HG03045 (cell line): ENCODE measurements around the gene POLN.
"Not testable (repeated sequence)": the region's sequence is repeated elsewhere in the genome, so short reads cannot be mapped to it uniquely, and the experiment has no call there.

Source experiments
- ATAC-seq: cut with Tn5 transposase; IDR thresholded peaks from one replicate; pipeline ENCODE4 v1.9.1; 2021; ENCODE audit warnings: mild to moderate bottlenecking, moderate library complexity; ENCODE audit not compliant: unreplicated experiment

POLN gene

DNA sequence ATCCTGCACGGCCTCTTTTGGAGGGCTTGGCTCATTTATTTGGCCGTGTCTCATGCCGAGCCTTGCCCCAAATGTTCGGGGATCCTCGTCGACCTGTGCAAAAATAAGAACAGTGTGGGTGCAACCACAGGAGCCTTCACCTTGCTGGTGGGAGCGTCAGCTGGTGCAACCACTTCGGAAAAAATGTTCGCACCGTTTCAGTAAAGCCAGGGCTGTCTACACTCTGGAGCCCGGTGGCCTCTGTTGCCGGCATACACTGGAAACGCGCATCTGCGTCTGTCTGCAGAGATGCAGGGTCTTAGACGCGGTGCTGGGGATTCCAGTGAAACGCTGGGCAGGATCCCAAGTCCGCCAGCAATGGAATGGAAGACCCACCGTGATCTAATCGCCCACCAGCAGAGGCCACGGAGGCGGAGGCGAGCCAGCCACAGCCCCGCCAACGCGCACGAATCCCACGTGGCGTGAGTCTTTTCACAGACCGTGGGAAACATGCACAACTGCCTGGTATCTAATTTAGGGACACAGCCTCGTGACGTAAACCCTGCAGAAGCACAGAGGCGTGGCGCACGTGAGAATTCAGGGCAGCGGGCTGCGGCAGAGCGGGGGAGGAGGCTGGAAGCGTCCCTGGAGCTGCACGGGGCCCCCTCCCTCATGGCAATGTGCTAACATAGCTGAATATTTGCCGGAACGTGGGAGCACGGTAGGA is 33.8 kb upstream of the POLN start:
- no peak for ATAC-seq

DNA sequence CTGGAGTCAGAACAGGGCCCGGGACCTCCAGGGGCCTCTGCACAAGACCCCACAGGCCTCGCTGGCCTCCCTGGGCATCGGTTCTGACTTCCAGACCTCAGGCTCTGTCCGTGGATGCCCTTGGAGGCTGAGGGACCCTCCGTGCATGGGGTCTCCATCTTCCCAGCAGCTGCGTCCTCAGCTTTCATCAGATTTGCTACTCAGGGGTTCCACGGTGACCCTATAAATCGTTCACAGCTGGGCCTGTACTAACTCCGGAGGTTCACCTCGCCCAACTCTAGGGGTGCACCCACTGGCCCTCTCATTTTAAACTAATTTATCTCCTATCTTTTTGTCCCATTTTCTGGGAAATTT is 33.1 kb upstream of the POLN start:
- not testable (repeated sequence) for ATAC-seq

DNA sequence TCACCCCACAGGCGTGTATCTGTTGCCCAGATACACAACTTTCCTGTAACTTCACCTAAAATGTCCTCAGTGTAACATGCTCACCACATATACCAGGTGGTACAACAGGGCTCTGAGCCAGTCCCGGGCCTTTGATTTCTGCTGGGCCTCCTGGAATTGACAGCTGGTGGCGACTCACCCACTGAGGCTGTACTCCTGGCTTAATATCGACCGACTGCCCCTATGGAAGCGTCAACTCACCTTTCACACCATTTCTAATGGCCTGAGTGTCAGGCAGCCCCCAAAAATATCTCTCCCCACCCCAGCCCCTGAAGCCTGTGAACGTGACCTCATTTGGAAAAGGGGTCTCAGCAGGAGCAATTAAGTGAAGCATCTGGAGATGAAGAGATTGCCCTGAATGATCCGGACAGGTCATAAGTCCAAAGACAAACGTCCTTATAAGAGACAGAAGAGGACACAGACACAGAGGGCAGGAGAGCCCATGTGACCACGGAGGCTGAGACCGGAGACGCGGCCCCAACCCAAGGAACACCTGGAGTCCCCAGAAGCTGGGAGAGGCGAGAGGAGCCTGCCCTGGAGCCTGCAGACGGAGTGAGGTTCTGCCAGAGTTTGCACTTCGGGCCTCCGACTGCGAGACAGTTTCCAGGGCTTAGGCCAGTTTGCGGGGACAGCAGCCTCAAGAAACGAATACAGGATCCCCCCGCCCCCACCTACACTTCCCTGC is 32.6 kb upstream of the POLN start:
- no peak for ATAC-seq

DNA sequence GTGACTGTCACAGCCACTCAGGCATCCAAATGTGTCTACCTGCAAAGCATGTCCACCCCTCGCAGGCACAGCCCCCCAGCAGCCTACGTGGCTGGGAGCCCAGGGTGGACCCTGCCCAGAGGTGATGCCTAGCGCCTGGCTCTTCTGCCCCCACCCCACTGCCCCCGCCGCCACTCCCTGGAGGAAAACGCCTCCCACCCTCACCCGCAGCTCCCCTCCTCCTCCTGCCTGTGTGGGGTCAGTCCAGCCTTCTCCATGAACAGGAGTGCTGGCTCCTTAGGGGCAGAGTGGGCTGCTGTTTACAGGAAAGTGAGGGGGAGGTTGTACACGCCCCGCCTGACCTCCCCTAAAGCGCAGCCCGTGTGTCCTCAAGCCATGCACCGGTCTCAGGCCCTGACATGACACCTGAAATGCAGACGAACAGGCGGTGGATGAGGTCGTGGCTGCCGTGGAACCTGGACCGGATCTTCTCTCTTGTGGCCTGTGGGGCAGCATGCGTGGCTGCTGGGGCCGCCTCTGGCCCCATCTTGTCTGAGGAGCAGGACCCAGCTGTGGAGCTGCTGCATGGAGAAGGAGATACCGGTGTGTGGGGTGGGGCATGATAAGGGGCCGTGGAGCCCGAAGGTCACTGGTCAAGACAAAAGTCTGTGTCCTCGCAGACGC is 31.9 kb upstream of the POLN start:
- ATAC-seq = no peak

DNA sequence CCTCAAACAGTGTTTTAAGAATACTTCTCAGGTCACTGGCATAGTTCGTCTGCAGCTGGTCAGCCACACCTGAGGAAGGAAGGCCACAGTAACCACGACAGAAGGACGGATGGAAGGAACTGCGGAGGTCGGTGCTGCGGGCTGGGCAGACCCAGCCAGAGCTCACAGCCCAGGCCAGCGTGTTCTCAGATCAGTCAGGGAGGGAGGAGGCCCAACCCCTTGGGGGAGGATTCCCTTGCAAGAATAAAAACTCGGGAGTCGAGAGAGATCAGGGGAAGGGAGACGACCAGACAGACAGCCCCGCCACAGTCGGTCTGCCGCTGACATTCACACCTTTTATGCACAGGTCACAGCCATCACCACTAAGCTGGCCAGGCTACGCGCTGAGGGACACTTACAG is 31.3 kb upstream of the POLN start:
- no peak for ATAC-seq

DNA sequence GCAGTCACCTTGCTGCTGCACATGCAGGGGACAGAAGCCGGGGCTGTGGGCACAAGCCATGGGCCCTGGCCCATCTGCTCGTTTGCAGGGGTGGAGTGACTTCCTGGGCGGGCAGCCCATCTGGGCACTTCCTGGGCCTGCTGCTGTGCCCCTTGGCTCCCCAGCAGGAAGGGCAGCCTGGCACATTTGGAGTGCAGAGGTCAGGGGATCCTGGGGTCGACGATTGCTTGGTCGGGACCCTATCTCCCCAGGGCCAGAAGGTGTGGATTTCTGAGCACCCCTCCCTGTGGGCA is 30.9 kb upstream of the POLN start:
- ATAC-seq = no peak

DNA sequence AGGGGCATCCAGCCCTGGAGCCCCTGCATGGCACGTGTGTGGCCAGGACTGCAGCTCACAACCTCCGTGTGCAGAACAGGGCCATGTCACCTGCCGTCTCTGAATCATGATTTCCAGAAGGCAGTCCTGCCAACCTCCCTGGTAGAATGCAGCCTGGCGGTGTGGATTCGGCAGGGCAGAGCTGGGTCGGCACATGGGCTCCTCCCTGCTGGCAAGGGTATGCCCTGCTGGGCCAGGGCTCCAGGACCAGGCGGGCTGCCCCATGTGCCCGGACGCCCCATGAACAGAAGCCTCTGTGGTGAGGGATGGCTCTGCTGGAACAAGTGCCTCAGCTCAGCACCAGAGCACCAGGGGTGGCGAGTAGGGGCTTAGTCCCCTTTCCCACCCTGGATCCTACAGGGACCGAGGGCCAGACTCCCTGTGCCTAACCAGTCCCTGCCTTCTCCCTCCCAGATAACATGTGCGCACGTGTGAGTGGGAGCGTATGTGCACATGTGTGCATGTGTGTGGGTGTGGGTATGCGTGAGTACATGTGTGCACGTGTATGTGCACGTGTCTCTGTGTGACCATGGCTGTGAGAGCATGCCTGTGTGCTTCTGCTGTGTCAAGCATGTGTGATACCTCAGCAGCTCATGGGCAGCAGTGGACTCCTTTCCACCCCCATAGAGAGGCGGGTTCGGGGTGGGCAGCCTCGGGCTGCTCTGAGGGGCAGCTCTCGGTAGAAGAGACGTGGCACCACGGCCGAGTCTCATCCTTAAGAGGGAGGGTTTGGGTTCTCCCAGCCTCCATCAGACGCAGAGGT is 30.3 kb upstream of the POLN start:
- no peak for ATAC-seq

DNA sequence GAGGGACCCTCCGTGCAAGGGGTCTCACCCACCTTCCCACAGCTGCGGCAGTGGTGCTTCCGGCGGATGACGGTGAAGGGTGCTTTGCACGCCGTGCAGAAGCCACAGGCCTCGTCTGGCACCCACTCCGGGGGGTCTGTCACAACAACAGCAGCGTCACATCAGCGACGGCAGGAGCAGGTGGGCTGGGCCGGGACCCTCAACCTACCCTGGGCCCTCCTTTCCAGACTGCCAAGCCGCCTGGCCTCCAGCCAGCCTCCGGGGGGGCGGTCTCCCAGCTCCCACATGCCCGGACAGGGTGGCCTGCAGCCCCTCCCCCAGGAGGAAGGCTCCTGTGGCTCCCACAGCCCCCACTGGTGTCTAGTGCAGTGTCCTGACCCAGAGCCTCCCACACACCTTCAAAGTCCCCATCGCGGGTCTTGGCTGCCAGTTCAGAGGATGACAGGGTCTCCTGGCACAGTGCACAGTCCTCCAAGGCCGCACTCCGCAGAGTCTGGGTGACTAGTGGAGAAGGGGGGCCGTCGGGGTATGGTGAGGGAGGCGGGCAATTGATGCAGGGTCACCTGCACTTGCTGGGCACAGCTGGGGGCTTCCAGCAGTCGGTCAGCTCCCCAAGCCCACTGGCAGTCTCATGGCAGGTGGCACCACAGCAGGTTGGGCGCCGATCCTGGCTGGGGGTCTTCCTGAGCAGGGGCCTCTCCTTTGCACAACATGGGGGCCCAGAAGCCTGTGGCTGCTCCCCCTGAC is 29.5 kb upstream of the POLN start:
- ATAC-seq = no peak

DNA sequence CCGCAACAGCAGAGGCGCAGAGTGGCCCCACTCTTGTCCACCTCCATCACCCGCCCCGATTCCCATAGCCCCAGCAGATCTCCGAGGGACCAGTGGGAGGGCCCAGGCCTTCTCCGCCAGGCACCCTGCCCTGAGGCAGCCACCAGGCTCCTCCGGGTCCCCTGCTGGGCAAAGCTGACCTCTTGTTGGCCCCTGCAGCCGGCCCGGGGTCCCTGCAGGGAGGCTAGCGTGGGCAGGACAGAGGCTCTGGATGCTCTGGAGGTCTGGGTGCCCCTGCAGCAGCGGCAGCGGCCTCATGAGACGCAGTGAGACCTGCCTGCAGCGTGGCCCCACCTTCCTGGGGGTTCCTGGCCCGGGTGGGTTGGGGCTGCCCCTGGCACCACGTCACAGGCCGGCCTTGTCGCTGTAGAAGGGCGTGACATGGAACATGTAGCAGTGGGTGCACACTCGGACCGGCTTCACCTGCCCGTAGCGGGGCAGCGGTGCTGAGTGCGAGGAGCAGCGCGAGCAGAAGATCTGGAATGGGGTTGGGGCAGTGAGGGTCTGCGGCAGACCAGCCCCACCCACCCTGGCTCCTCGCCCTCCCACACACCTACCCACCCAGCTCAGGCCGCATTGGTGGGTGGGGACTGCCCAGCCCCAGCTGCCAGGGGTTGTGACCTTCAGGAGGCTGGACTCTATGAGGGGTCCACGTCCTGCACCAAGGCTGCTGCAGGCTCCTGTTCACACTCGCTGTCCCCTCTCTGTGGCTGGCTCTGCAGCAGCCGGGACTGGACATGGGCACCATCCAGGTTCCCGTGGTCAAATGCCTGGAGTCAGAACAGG is 28.6 kb upstream of the POLN start:
- no peak for ATAC-seq

DNA sequence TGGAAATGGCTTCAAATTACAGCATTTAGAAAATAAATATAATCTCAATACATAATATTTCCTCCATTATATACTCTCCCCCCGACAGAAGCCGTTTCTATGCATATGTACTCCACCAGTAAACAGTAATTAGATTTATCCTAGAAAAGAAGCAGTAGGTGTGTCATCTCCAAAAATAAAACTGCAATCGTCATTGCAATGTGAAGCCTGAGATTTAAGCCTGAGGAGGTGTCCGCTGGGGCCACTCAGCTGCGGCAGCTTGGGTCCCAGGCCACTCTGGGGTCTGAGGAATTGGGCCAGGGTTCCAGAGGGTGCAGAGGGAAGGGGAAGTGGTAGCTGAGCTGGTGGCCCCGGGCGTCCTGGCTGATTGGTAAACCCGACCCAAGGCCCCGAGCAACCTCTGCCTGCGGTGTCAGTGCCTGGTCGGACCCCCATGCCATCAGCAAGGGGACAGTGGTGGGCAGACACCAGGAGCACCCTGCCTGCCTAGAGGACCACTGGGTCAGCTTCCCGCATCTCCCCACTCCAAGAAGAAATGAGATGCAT is 27.8 kb upstream of the POLN start:
- ATAC-seq = no peak

DNA sequence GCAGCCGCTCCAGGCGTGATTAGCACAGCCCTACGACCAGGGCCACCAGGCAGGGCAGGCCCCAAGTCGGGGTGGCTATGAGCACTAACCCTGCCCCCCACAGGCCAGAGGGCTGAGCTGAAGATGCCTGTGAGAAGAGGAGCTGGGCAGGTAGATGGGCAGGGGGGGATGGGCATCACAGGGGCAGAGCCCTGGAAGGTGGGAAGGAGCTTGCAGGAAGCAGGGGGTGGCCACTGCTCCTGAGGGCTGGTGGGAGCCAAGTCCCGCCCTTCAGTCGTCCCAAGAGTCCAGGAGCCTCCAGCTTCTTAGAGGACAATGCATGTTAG is 27.2 kb upstream of the POLN start:
- ATAC-seq = no peak

DNA sequence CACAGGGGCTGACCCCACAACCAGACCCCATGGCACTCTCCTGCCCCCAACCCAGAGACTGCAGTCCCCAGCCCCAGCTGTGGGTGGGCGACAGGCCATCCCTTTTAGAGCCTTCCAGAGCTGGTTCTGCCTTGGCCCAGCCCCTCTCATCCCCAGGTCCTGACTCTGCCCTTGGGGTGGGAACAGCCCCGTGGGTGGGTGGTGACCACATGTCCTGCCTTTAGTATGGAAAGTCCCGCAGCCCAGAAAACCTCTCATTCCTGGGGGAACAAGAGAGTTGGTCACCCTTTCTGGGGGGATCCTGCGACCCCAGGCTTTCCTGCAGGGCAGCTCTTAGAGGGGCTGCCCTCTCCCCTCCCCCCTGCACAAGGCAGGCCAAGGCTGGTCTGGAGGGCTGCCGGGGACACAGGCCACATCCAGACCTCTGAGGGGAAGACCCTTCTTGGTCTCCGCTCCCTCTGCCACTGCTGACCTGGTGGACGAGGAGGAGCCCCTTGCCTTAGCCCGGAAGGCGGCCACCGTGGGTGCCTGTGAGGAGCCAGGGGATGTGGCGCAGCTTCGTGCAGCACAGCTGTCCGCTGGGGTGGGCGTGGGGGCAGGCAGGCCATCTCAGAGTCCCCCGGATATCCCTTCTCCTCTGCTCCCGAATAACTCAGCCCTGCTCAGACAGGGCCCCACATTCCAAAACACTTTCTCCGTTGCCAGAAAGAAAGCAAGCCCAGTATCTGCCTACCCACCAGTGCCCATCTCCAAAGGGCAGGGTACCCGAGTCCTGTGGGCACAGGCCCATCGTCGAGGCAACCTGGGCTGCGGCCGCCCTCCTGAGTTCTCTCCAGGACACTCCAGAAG is 26.7 kb upstream of the POLN start:
- no peak for ATAC-seq

DNA sequence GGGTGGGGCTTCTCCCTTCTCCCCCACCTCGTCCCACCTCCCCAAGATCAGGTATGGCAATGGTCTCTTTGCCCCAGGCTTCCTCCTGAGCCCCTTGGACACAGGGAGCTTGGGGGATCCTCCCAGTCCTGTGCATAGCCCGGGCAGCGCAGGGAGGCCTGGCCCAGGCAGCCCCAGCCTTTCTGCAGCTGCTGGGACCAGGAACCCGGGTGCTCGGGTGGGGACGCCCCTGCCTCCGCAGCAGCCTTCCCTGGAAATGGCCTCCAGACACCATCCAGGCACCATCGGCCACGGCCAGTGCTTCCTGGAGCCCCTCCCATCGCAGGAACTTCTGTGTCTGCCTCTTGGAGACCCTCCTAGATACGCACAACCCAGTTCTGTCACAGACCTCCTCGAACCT is 25.9 kb upstream of the POLN start:
- ATAC-seq = no peak

DNA sequence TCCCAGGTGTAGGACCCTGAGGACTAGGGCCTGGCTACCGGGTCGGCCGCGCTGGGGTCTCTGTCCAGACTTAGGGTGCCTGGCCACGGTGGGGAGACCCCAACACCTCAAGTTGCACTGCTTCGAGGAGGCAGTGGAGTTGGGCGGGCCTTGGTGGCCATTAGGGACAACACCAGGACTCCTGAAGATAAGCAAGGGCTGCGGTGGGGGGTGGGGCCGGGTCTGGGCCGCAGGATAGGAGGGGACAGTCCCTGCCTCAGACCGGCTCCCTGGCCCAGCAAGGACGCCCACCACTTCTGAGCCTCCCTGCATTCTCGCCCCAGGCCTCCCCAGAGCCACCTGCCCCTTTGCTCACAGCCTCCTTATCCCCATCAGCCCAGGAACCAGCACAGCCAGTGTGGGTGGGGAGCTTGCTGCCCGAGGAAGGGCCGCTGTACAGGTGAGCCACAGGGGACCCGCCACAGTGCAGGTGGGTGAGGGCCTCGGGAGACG is 25.4 kb upstream of the POLN start:
- no peak for ATAC-seq

DNA sequence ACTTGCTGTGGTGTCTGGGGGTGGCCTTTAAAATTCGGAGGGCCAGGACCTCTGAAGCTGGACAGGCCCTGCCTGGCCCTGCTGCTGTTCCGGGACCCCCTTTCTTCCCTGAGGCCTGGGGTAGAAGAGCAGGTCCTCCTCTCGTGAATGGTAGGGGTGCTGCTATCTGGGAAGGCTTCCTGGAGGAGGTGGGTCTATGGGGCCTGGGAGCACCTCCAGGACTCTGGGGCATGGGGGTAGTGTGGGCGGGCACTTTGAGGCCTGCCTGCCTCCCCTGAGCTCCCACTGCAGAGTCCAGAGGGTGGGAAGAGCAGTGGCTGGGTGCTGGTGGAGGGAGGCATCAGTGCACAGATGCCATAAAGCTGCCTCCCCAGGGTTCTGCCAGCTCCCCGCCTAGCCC is 24.9 kb upstream of the POLN start:
- no peak for ATAC-seq

DNA sequence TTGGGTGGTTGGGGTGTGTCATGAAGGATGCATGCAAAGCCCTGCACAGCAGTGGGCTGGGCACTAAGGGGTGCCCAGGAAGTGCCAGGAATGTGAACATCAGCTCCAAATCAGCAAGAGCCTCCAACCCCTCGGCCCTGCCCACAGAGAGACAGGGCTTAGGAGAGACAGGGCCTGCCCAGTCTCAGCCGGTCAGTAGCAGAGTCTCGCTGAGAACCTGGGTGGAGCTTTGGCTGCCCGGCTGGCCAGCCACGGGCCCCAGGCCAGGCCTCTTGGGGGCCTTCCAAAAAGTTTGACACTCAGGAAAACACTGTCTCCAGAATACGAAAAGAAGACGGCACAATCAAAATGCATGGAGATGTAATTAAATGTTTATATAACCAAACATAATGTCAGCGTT is 24.3 kb upstream of the POLN start:
- ATAC-seq = no peak

DNA sequence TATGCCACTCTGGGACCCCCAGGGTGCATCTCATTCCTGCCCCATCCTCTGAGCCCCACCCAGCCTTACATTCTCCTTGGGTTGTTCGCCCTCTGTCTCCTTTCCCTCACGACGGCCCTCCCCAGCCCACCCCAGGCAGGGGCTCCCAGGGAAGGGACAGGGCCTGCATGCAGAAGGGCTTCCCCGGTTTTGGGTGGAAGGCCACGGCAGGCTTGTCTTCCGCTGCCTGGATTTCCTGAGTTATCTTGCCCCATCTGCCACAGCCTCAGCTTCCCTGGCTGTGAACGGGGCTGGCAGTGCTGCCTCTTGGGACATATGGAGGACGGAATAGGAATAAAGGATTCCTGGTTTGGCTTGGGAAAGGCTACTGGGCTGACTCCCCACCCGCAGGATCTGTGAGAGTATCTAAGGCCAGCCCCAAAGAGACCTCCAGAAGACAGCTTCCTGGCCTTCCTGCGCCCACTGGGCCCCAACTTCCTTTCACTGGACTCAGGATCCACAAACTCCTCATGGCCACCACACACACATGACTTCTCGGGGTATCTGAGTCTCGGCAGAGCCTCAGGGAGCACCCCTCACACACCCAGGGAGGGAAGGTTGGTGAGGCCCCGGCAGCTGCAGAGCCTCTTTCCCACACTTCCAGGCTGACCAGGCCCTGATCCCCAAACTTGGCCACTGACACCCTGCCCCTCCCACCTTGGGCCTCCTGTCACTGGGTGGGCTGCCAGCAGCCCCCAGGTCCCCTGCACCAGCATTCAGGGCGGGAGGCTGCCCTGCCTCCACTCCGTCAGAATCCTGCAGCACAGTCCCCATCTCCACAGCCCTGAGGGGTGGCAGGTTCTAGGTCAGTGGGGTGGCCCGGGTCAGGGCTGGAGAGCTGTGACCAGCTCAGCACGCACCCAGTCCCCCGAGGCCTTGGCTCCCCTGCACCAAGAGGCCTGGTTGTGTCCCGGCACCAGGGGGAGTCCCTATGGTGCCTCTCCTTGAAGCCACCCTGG is 23.5 kb upstream of the POLN start:
- ATAC-seq = no peak
